Neural cell (in vitro differentiated cells): Measurements from ENCODE around the gene GPAM.

Experiments used
- CTCF ChIP-seq: fragments of 450-650 bp; IDR thresholded peaks from 2 replicates; pipeline ENCODE4 v1.5.1; 2014; ENCODE audit warnings: antibody characterized with exemption, mild to moderate bottlenecking, moderate library complexity; ENCODE audit not compliant: poor library complexity, severe bottlenecking
- EP300 ChIP-seq: fragments of 450-650 bp; conservative IDR thresholded peaks from 2 replicates; pipeline ENCODE4 v1.6.1; 2014; ENCODE audit warnings: antibody characterized with exemption, mild to moderate bottlenecking, moderate library complexity; ENCODE audit not compliant: poor library complexity, severe bottlenecking
- EZH2 ChIP-seq: fragments of 200-600, 300-800 bp; shearing (Covaris generic), sonication (generic); IDR thresholded peaks from 2 replicates; pipeline ENCODE4 v1.6.1; 2014; ENCODE audit warnings: antibody characterized with exemption, low read length, borderline replicate concordance, mild to moderate bottlenecking; ENCODE audit not compliant: insufficient read depth, poor library complexity, severe bottlenecking
- POLR2AphosphoS5 ChIP-seq: IDR thresholded peaks from 2 replicates; pipeline ENCODE4 v1.6.1; 2012
- REST ChIP-seq: IDR thresholded peaks from 2 replicates; pipeline ENCODE4 v1.6.1; 2012; ENCODE audit warnings: borderline replicate concordance
- TAF1 ChIP-seq: IDR thresholded peaks from 2 replicates; pipeline ENCODE4 v1.6.1; 2012; ENCODE audit warnings: low read depth

GRCh38 chr10:112232670-112233069 is 49.1 kb upstream of the GPAM start:
- no peak for TF ChIP-seq EP300
- no peak for TF ChIP-seq REST
- no peak for TF ChIP-seq CTCF
- no peak for TF ChIP-seq POLR2AphosphoS5
- no peak for TF ChIP-seq EZH2
- no peak for TF ChIP-seq TAF1
